Brain microvascular endothelial cell (primary cell): ENCODE measurements around the gene C1QTNF9B.

ENCODE experiments used
- DNase-seq: peaks from one replicate; pipeline ENCODE4 v3.0.0-alpha.2; 2020
- H3K27ac ChIP-seq: fragments of 250-450 bp; sonication (Bioruptor Pico); 2 replicates; pipeline ENCODE4 v1.5.1; 2020; ENCODE audit warnings: mild to moderate bottlenecking, moderate library complexity
- H3K27me3 ChIP-seq: fragments of 250-450 bp; sonication (Bioruptor Pico); replicated peaks from 2 replicates; pipeline ENCODE4 v1.5.1; 2020; ENCODE audit warnings: mild to moderate bottlenecking
- H3K36me3 ChIP-seq: fragments of 250-450 bp; sonication (Bioruptor Pico); replicated peaks from 2 replicates; pipeline ENCODE4 v1.5.1; 2020; ENCODE audit warnings: mild to moderate bottlenecking
- H3K4me3 ChIP-seq: 2 replicates; pipeline ENCODE4 v1.5.1; 2011; ENCODE audit warnings: low read depth, mild to moderate bottlenecking, control low read depth, low read length, moderate library complexity
- in situ Hi-C: cut with HindIII; loops from 2 replicates; pipeline ENCODE4 v1.10.0; 2017; ENCODE audit warnings: low sequenced_read_pairs, low pct_ligation_motif_present
- TF ChIP-seq, protein P1 (sequence below): IDR thresholded peaks from 2 replicates; pipeline ENCODE4 v1.5.1; 2011; ENCODE audit warnings: low read depth, mild to moderate bottlenecking, moderate library complexity, low read length, control low read depth, inconsistent platforms; ENCODE audit errors: missing control alignments

The C1QTNF9B gene

GRCh38 chr13:23877286-23877685 is 20.0 kb downstream of the C1QTNF9B start:
- TF ChIP-seq, protein P1, sequence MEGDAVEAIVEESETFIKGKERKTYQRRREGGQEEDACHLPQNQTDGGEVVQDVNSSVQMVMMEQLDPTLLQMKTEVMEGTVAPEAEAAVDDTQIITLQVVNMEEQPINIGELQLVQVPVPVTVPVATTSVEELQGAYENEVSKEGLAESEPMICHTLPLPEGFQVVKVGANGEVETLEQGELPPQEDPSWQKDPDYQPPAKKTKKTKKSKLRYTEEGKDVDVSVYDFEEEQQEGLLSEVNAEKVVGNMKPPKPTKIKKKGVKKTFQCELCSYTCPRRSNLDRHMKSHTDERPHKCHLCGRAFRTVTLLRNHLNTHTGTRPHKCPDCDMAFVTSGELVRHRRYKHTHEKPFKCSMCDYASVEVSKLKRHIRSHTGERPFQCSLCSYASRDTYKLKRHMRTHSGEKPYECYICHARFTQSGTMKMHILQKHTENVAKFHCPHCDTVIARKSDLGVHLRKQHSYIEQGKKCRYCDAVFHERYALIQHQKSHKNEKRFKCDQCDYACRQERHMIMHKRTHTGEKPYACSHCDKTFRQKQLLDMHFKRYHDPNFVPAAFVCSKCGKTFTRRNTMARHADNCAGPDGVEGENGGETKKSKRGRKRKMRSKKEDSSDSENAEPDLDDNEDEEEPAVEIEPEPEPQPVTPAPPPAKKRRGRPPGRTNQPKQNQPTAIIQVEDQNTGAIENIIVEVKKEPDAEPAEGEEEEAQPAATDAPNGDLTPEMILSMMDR = no peak
- no peak overlapping the region for H3K4me3 ChIP-seq
- in situ Hi-C loops = no loop called here
- no peak for DNase-seq
- no peak overlapping the region for H3K27ac ChIP-seq
- H3K36me3 ChIP-seq = no peaks in the 10 kb centered on the region
- H3K27me3 ChIP-seq = no peaks in the 10 kb centered on the region

GRCh38 chr13:23876265-23876664 is 21.0 kb downstream of the C1QTNF9B start:
- Histone ChIP-seq H3K4me3 (no peak overlapping the region), H3K27ac (no peak overlapping the region), H3K36me3 (no peaks in the 10 kb centered on the region), H3K27me3 (no peaks in the 10 kb centered on the region)
- TF ChIP-seq, protein P1 = peak; percentile 74
- DNase-seq = no peak
- in situ Hi-C loops = no loop called here

- no peak overlapping the region for H3K4me3 ChIP-seq
- H3K36me3 ChIP-seq = no peaks in the 10 kb centered on the region
- in situ Hi-C loops = no loop called here
- no peak overlapping the region for H3K27ac ChIP-seq
- TF ChIP-seq, protein P1 = peak; percentile 30
- H3K27me3 ChIP-seq = no peaks in the 10 kb centered on the region
- DNase-seq = no peak
Measured at GRCh38 chr13:23871616-23872220, 25.6 kb downstream of the C1QTNF9B start.

DNA sequence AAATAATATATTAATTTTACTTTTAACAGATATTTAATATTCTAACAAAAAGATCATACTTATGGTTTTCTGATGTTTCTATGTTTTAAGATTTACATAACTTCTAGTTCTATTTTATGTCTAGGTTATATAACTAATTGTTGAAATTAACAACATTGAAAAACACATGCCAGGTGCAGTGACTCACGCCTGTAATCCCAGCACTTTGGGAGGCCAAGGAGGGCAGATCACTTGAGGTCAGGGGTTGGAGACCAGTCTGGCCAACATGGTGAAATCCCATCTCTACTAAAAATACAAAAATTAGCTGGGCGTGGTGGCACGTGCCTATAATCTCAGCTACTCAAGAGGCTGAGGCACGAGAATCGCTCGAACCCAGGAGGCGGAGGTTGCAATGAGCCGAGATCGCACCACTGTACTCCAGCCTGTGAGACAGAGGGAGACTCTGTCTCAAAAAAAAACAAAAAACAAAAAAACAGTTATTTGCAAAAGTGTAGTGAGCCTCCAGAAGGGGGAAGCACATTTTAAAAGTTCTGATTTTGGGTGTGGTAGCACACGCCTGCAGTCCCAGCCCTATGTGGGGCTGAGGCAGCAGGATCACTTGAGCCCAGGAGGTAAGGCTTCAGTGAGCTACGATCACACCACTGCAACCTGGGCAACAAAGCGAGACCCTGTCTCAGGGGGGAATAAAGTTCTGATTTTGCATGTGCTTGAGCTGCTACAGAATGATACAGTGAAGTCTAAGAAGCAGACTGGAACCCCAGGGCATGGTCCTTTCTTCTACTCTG is 26.8 kb downstream of the C1QTNF9B start:
- no peak overlapping the region for H3K4me3 ChIP-seq
- in situ Hi-C loops = no loop called here
- no peaks in the 10 kb centered on the region for H3K27me3 ChIP-seq
- TF ChIP-seq, protein P1 = no peak
- H3K27ac ChIP-seq = no peak overlapping the region
- DNase-seq = no peak
- no peaks in the 10 kb centered on the region for H3K36me3 ChIP-seq

GRCh38 chr13:23868521-23868920 is 28.8 kb downstream of the C1QTNF9B start:
- in situ Hi-C loops = no loop called here
- no peaks in the 10 kb centered on the region for H3K36me3 ChIP-seq
- H3K27me3 ChIP-seq = no peaks in the 10 kb centered on the region
- TF ChIP-seq, protein P1 = peak; percentile 22
- peak; percentile 57 for DNase-seq
- H3K4me3 ChIP-seq = no peak overlapping the region
- peak overlapping the region; percentile 21 for H3K27ac ChIP-seq
